Ishikawa (cell line): Measurements from ENCODE around the gene CACNB2.

Experiments used
- CEBPB ChIP-seq: IDR thresholded peaks from 2 replicates; pipeline ENCODE4 v1.6.1; 2012
- EGR1 ChIP-seq: IDR thresholded peaks from 2 replicates; pipeline ENCODE4 v1.6.1; 2012
- EP300 ChIP-seq: IDR thresholded peaks from 2 replicates; pipeline ENCODE4 v1.6.1; 2012; ENCODE audit warnings: borderline replicate concordance
- NFIC ChIP-seq: IDR thresholded peaks from 2 replicates; pipeline ENCODE4 v1.6.1; 2012
- TCF12 ChIP-seq: IDR thresholded peaks from 2 replicates; pipeline ENCODE4 v1.6.1; 2012; ENCODE audit warnings: low read depth
- YY1 ChIP-seq: IDR thresholded peaks from 2 replicates; pipeline ENCODE4 v1.6.1; 2012; ENCODE audit warnings: low read depth

- no peak for TF ChIP-seq EGR1
- no peak for TF ChIP-seq CEBPB
- TF ChIP-seq YY1 = no peak
- no peak for TF ChIP-seq EP300
- TF ChIP-seq TCF12 = no peak
- TF ChIP-seq NFIC = no peak
Measured at GRCh38 chr10:18328941-18329340, 188.7 kb downstream of the CACNB2 start.
